Uterus (tissue), 4 donors: Measurements from ENCODE around the gene MYNN. TPM values are rescaled to one million over a fixed set of nuclear protein-coding genes. Genes with fewer than 3 reads are reported as not detected.

Experiments
- DNase-seq, 2 donors: peaks; one replicate each; pipeline ENCODE4 v3.0.0-alpha.2; 2019 to 2020
- H3K27ac ChIP-seq, 2 donors: fragments of 200-600 bp; sonication (generic); 1 replicate in 1 of 2; 2 replicates in 1 of 2; pipeline ENCODE4 v1.5.1; 2016 to 2018
- H3K27me3 ChIP-seq, 2 donors: fragments of 200-600 bp; sonication (generic); one replicate each; pipeline ENCODE4 v1.5.1; 2018 to 2019; ENCODE audit warnings: control low read depth in 1 of 2
- H3K36me3 ChIP-seq, 2 donors: fragments of 200-600 bp; sonication (generic); one replicate each; pipeline ENCODE4 v1.5.1; 2019; ENCODE audit warnings: control low read depth in 1 of 2
- H3K4me1 ChIP-seq, 2 donors: fragments of 200-600 bp; sonication (generic); one replicate each; pipeline ENCODE4 v1.5.1; 2018 to 2019; ENCODE audit warnings: control low read depth in 1 of 2
- H3K4me3 ChIP-seq, 2 donors: fragments of 200-600 bp; sonication (generic); 1 replicate in 1 of 2; 2 replicates in 1 of 2; pipeline ENCODE4 v1.5.1; 2018 to 2019; ENCODE audit warnings: mild to moderate bottlenecking in 1 of 2
- H3K9me3 ChIP-seq, 2 donors: fragments of 200-600 bp; sonication (generic); one replicate each; pipeline ENCODE4 v1.5.1; 2019; ENCODE audit warnings: control low read depth in 1 of 2
- POLR2A ChIP-seq, 2 donors: fragments of 450-650 bp; IDR thresholded peaks; one replicate each; pipeline ENCODE4 v1.6.1; 2016; ENCODE audit warnings: antibody characterized with exemption in 2 of 2, mild to moderate bottlenecking in 1 of 2, moderate library complexity in 1 of 2
- intact Hi-C: fragments of 100-400 bp; cut with DNase I; formaldehyde crosslinking; loops from one replicate; pipeline ENCODE4 v1.15.1; 2023; ENCODE audit warnings: low total_unique reads
- total RNA-seq, 4 donors: library from RNA; depleted of rRNA in 3 of 4; stranded (reverse); fragments of >200 nt in 3 of 4; gene quantifications; one replicate each; pipeline versions ENCODE4 v1.1.0 to v1.2.4, GENCODE V29; 2014 to 2023
- TF ChIP-seq, protein P1 (sequence below), 4 experiments: fragments of 200-600 bp in 2 of 4; fragments of 450-650 bp in 2 of 4; sonication (generic) in 2 of 4; IDR thresholded peaks; one replicate each; pipeline ENCODE4 v1.5.1; 2016 to 2019; ENCODE audit warnings: antibody characterized with exemption in 4 of 4, mild to moderate bottlenecking in 2 of 4, moderate library complexity in 1 of 4
- donor health status: DM: yes; HTN: yes; CAD: no.

The MYNN gene
- total RNA-seq, 4 donors from 2014 or later: 17.2 to 55.9 (median 23.0) TPM

DNA sequence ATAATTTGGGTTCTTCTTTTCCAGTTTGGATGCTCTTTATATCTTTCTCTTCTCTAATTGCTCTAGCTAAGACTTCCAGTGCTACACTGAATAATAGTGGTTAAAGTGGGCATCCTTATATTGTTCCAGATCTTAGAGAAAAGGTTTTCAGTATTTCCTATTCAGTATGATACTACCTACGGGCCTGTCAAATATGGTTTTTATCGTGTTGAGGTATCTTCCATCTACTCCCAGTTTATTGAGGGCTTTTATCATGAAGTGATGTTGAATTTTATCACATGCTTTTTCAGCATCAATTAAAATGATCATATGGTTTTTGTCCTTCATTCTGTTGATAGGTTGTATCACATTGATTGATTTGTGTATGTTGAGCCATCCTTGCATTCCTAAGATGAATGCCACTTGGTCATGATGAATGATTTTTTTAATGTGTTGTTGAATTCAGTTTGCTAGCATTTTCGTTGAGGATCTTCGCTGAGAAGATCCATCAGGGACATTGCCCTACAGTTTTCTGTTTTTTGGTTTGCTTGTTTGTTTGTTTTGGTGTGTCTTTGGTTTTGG is 42.5 kb downstream of the MYNN start:
- Histone ChIP-seq H3K27ac (no peak overlapping the region), H3K36me3 (no peaks in the 10 kb centered on the region), H3K4me3 (no peak overlapping the region), H3K27me3 (no peaks in the 10 kb centered on the region), H3K4me1 (no peaks in the 10 kb centered on the region), H3K9me3 (no peaks in the 10 kb centered on the region)
- no peak for DNase-seq
- intact Hi-C loops: no loop called here
- no peak for TF ChIP-seq POLR2A (IDR thresholded peaks at IDR 0.05)
- TF ChIP-seq, protein P1, sequence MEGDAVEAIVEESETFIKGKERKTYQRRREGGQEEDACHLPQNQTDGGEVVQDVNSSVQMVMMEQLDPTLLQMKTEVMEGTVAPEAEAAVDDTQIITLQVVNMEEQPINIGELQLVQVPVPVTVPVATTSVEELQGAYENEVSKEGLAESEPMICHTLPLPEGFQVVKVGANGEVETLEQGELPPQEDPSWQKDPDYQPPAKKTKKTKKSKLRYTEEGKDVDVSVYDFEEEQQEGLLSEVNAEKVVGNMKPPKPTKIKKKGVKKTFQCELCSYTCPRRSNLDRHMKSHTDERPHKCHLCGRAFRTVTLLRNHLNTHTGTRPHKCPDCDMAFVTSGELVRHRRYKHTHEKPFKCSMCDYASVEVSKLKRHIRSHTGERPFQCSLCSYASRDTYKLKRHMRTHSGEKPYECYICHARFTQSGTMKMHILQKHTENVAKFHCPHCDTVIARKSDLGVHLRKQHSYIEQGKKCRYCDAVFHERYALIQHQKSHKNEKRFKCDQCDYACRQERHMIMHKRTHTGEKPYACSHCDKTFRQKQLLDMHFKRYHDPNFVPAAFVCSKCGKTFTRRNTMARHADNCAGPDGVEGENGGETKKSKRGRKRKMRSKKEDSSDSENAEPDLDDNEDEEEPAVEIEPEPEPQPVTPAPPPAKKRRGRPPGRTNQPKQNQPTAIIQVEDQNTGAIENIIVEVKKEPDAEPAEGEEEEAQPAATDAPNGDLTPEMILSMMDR (IDR thresholded peaks at IDR 0.05): no peak

DNA sequence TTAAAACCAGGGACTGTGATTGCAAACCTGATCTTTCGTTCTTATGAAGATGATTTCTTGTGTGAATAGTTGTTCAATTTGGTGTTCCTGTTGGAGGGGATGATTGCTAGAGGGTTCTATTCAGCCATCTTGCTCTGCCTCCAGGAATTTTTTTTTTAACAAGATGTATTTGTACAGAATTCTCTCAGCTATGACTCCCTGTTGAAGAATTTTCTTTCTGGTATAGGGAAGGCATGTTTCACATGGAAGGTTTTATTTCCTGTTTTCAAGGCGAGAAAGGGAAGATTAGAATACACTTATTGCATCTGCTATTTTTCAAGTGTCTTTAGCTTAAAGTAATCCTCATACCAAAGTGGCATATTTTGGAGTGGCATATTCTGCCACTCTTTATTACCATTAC is 45.1 kb downstream of the MYNN start:
- H3K36me3 ChIP-seq: no peaks in the 10 kb centered on the region
- TF ChIP-seq, protein P1 (IDR thresholded peaks at IDR 0.05): no peak
- TF ChIP-seq POLR2A (IDR thresholded peaks at IDR 0.05): no peak

DNA sequence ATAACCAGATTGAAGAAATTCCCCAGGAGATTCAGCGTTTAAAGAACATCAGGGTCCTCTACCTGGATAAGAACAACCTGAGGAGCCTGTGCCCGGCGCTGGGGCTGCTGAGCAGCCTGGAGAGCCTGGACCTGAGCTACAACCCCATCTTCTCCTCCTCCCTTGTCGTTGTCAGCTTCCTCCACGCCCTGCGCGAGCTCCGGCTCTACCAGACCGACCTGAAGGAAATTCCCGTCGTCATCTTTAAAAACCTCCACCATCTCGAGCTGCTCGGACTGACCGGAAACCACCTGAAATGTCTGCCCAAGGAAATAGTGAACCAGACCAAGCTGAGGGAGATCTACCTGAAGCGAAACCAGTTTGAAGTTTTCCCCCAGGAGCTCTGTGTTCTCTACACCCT is 48.9 kb downstream of the MYNN start:
- intact Hi-C loops: no loop called here
- H3K4me1 ChIP-seq: no peaks in the 10 kb centered on the region
- DNase-seq: no peak
- no peaks in the 10 kb centered on the region for H3K9me3 ChIP-seq
- no peak overlapping the region for H3K4me3 ChIP-seq
- no peak for TF ChIP-seq POLR2A (IDR thresholded peaks at IDR 0.05)
- TF ChIP-seq, protein P1 (IDR thresholded peaks at IDR 0.05): no peak
- no peaks in the 10 kb centered on the region for H3K27me3 ChIP-seq
- no peak overlapping the region for H3K27ac ChIP-seq
- no peaks in the 10 kb centered on the region for H3K36me3 ChIP-seq

More for the DNA sequence above, 45.1 kb downstream of the MYNN start:
- H3K4me3 ChIP-seq: no peak overlapping the region
- H3K4me1 ChIP-seq: no peaks in the 10 kb centered on the region
- H3K27ac ChIP-seq: no peak overlapping the region
- H3K9me3 ChIP-seq: no peaks in the 10 kb centered on the region
- DNase-seq: no peak
- intact Hi-C loops: no loop called here
- H3K27me3 ChIP-seq: no peaks in the 10 kb centered on the region

DNA sequence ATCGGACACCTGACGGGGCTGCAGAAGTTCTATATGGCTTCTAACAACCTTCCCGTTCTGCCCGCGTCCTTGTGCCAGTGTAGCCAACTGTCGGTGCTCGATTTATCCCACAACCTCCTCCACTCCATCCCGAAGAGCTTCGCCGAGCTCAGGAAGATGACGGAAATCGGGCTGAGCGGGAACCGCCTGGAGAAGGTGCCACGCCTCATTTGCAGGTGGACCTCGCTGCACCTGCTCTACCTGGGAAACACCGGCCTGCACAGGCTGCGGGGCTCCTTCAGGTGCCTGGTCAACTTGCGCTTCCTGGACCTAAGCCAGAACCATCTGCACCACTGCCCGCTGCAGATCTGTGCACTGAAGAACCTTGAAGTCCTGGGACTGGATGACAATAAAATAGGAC is 49.3 kb downstream of the MYNN start:
- no peak overlapping the region for H3K4me3 ChIP-seq
- DNase-seq: no peak
- H3K9me3 ChIP-seq: no peaks in the 10 kb centered on the region
- TF ChIP-seq POLR2A (IDR thresholded peaks at IDR 0.05): no peak
- TF ChIP-seq, protein P1 (IDR thresholded peaks at IDR 0.05): no peak
- no peak overlapping the region for H3K27ac ChIP-seq
- no peaks in the 10 kb centered on the region for H3K36me3 ChIP-seq
- intact Hi-C loops: no loop called here
- H3K4me1 ChIP-seq: no peaks in the 10 kb centered on the region
- no peaks in the 10 kb centered on the region for H3K27me3 ChIP-seq

DNA sequence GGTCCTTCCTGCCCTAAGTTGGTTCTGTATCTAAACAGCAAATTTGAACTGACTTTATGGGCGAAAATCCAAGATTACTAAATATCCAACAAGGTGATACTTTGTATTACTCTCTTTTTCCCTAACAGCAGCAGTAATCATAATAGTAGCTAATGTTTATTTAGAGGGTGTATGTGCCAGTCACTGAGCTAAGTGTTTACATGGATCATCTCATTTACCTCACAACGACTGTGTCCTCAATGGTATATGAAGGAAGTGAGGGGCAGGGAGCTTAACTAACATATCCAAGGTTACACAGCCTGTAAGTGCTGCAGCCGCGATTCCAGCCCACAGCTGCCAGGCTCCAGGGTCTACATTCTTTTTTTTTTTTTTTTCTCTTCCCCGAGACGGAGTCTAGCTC is 49.8 kb downstream of the MYNN start:
- Histone ChIP-seq H3K9me3 (no peaks in the 10 kb centered on the region), H3K36me3 (no peaks in the 10 kb centered on the region), H3K4me1 (no peaks in the 10 kb centered on the region), H3K27ac (no peak overlapping the region), H3K27me3 (no peaks in the 10 kb centered on the region), H3K4me3 (no peak overlapping the region)
- intact Hi-C loops: no loop called here
- no peak for DNase-seq
- TF ChIP-seq, protein P1 (IDR thresholded peaks at IDR 0.05): no peak
- TF ChIP-seq POLR2A (IDR thresholded peaks at IDR 0.05): no peak
